Measurements from ENCODE around the gene AGGF1.

GRCh38 chr5:76983468-76983867 lies 46.7 kb upstream of the AGGF1 start:
- no peak for TF ChIP-seq CTCF (IDR thresholded peaks at IDR 0.05)
- TF ChIP-seq EP300 (IDR thresholded peaks at IDR 0.05): no peak

All from gastroesophageal sphincter (tissue), 3 donors.